HG03469 (cell line): Measurements from ENCODE around the gene DSG3.

Experiments used
- ATAC-seq: cut with Tn5 transposase; IDR thresholded peaks from one replicate; pipeline ENCODE4 v1.9.1; 2021; ENCODE audit warnings: mild to moderate bottlenecking, moderate library complexity, moderate number of reproducible peaks; ENCODE audit not compliant: unreplicated experiment

Gene DSG3, protein sequence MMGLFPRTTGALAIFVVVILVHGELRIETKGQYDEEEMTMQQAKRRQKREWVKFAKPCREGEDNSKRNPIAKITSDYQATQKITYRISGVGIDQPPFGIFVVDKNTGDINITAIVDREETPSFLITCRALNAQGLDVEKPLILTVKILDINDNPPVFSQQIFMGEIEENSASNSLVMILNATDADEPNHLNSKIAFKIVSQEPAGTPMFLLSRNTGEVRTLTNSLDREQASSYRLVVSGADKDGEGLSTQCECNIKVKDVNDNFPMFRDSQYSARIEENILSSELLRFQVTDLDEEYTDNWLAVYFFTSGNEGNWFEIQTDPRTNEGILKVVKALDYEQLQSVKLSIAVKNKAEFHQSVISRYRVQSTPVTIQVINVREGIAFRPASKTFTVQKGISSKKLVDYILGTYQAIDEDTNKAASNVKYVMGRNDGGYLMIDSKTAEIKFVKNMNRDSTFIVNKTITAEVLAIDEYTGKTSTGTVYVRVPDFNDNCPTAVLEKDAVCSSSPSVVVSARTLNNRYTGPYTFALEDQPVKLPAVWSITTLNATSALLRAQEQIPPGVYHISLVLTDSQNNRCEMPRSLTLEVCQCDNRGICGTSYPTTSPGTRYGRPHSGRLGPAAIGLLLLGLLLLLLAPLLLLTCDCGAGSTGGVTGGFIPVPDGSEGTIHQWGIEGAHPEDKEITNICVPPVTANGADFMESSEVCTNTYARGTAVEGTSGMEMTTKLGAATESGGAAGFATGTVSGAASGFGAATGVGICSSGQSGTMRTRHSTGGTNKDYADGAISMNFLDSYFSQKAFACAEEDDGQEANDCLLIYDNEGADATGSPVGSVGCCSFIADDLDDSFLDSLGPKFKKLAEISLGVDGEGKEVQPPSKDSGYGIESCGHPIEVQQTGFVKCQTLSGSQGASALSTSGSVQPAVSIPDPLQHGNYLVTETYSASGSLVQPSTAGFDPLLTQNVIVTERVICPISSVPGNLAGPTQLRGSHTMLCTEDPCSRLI

DNA sequence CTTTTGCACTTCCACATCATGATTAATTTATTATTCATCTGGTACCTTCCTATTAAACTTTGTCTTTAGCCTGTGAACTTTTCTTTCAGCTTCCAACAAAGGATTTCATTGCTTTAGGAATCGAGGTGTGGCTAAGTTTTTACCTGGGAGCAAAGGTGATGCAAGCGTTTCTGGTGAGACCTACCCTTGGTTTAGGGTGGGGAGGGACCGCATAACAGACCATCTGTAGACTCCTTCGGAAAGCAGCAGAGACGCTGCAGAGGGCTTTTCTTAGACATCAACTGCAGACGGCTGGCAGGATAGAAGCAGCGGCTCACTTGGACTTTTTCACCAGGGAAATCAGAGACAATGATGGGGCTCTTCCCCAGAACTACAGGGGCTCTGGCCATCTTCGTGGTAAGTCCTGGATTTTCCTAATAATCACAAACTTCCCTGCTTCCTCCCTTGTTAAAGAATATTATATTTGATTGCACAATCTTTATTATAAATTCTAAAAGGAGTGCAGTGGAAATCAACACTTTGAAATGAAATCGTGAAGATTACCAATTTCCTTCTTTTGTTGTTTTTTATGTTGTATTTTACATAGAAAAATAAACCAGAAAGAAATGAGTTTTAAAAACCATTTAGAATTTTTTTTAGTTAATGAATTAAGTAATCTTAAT lies at the start of gene DSG3:
Gene DSG3, plus strand, starts transcription at position 212 of the 662 bp plus-strand sequence. Its CDS starts 137 bp downstream, at position 349.
- ATAC-seq = no peak

DNA sequence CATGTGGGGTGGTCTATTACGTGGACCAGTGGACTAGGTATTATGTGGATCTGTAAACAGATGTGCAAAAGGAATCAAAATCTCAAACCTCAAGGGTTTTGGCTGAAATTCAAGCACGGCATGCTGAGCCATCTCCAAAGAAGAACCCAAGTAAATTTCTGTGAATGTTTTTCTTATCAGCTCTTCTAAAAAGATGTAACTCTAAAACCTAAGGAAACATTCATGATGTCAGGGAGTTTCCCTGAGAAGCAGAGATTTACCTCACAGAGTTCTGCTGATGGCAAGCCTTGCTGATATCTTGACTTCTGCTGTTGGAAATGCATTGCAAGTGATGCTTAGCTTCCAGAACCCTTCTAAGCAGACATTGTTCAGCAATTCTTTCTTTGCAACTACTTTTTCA lies 49.4 kb upstream of the DSG3 start:
- ATAC-seq = no peak

DNA sequence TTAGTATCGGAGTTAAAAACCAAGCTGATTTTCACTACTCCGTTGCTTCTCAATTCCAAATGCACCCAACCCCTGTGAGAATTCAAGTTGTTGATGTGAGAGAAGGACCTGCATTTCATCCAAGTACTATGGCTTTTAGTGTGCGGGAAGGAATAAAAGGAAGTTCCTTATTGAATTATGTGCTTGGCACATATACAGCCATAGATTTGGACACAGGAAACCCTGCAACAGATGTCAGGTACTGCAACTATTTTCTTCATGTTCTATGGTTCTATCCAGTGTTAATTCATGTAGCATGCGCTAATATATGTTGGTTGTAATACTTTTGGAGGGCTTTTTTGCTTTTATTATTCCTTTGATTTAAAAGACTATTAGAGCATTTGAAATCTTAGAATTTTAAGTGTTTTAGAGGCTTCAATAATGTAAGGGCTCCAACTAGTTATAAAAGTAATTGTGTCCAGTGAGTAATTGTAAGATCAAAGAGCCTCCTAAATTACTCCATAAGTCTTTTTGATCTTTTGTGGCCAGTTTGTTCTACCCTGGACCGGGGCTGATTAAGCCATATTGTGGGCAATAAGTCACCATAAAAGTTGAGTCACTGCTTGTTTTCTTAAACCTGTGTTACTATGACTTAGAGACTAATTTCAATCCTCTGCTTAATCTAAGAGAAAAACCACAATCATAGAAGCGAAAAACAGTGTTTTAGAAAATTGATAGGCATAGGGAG lies 48.1 kb upstream of the DSG3 start:
- ATAC-seq = no peak

DNA sequence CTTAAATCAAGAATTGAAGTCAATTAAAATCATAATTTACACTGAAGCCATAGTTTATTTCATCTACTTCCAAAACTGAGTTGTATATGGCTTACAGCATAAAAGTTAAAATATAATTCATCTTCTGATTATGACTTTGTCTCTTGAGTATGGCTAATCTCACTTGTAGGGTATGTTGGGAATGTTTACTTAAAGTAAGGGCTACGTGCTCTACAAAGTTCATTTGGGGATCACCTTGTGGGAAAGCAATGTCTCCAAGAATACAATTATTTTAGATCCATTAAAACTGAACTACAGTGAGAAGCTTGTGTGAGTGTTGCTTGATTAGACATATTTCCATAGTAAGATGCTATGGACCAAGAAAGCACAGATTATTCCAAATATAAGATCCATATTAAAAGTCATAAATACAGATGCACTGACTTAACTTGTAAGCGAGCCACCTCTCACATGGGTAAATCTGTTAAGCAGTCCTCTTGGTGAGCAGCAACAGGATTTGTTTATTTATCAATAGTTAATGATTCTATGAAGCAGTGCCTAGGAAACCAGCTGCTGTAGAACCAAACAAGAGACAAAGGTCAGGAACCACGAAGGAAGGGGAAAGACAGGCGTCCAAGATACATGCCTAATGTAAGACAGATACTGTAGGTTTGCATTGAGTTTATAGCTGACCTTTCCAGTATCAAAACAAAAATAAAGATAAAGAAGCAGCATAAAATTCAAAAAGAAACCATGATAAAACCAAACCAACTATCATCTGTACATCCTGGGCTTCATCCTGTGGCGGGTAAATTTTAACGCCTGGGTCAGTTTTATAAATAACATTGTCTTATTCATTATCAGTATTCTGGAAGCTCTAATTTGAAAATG lies 46.1 kb upstream of the DSG3 start:
- no peak for ATAC-seq

DNA sequence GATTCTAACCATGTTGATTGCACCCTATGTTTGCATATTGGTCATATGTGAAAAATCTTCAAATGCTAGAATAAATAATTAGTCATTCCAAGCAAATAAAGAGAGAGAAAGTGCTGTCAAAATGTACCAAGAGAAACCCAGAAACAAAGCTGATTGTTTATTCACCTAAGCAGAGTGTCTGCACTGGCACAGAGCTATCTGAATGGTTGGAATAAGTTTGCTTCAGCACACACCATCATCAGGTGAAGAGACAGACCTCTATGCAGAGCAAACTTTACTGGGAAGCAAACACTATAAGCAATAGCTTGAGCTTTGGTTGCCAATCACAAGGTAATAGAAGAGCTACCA lies 45.5 kb upstream of the DSG3 start:
- ATAC-seq = no peak

DNA sequence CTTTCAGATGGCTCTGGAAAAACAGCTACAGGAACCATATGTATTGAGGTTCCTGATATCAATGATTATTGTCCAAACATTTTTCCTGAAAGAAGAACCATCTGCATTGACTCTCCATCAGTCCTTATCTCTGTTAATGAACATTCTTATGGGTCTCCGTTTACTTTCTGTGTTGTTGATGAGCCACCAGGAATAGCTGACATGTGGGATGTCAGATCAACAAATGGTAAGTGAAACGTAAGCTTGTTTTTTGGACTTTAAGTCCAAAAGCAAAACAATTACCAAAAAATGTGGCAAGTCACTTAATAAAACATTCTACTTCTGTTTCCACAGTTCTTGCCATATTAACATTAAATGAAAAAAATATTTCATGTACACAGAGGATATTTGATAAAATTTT lies 44.1 kb upstream of the DSG3 start:
- ATAC-seq = no peak

DNA sequence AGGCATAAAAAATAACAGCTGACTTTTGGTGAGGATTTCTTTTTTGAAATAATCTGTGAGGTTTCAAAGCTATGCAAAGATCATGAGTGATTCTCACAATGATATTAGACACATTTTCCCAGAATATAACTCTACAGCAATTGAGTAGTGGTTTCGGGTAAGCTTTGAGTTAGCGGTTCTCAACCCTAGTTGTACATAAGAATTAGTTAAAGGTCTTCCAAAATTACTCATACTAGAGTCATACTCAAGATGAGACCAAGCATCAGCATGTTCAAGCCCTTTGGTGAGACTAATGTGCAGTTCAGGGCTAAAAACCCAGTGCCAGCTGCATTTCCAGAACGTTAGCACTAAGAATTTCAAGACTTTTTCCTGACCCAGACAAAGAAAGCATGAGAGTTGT lies 39.9 kb upstream of the DSG3 start:
- no peak for ATAC-seq

DNA sequence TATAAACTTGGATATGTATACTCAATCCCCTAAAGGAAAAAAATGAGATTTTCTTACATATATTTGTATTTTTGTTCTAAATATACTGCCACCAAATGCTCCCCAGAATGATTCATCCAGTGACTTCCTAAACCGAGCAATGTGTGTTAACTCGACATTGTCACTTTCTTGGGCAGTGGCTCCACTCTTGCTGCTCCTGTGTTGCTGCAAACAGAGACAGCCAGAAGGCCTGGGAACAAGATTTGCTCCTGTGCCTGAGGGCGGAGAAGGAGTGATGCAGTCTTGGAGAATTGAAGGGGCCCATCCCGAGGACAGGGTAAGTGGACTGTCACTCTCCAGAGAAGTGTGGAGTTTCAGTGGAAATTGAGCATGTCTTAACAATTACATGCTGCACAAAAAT lies 38.3 kb upstream of the DSG3 start:
- ATAC-seq = no peak

DNA sequence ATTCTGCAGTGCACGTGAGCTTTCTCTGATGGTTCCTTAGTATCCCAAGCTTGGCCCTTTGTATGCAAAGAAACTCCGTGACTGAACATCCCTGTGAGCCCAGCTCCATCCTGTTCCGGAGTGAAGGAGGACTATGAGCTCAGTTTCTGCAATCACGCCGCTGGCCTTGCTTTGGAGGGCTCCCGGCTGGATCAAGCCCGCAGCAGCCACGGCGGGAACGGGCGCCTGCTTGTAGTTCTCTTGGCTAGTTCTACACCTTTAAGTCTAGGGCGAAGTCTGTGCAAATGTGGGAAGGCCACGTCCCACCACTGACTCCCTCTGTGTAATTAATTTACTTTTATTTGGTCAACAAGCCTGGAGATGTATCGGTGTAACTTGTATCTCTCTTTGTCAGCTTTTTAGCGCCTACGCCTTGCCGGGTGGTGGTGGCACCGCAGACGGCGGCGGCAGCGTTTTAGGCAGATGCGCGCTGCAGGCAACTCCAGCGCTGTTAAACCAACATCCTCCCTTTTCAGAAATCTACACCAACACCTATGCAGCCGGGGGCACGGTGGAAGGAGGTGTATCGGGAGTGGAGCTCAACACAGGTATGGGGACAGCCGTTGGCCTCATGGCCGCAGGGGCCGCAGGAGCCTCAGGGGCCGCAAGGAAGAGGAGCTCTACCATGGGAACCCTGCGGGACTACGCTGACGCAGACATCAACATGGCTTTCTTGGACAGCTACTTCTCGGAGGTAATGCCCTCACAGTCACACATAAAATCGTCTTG lies 36.6 kb upstream of the DSG3 start:
- ATAC-seq = no peak

DNA sequence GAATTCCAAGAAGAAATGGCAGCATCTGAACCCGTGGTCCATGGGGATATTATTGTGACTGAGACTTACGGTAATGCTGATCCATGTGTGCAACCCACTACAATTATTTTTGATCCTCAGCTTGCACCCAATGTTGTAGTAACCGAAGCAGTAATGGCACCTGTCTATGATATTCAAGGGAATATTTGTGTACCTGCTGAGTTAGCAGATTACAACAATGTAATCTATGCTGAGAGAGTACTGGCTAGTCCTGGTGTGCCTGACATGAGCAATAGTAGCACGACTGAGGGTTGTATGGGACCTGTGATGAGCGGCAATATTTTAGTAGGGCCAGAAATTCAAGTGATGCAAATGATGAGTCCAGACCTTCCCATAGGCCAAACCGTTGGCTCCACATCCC lies 34.4 kb upstream of the DSG3 start:
- ATAC-seq = no peak

DNA sequence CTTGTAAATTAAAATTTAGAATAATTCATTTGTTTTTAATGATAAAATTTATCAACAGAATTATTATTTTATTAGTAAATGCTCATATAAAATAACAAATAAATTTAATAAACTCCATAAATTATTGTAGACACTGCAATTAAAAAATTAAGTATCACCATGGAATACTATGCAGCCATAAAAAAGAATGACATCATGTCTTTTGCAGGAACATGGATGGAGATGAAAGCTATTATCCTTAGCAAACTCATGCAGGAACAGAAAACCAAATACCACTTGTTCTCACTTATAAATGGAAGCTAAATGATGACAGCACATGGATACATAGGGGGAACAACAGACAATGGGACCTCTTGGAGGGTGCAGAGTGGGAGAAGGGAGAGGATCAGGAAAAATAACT lies 29.7 kb upstream of the DSG3 start:
- no peak for ATAC-seq

DNA sequence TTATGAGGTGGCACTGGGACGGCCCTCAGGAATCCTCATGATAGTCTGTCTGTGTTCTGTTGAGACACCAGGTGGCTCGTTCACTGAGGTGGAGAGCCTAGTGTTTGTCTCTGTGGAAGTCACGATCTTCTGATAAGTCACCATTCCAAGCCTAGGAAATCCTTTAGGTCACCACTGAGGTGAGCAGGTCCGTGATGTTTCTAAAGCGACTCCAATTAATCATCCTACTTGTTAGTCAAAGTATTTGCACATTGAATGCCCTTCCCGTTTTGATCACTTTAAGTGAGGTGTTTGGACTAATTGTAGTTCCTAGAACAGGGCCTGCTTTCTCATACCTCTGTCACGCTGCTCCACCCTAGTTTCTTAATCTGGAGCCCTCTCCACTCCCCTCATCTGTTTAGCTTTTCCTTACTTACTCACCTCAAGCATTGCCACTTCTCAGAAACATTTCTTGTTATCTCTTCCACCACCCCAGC lies 28.0 kb upstream of the DSG3 start:
- ATAC-seq = no peak

DNA sequence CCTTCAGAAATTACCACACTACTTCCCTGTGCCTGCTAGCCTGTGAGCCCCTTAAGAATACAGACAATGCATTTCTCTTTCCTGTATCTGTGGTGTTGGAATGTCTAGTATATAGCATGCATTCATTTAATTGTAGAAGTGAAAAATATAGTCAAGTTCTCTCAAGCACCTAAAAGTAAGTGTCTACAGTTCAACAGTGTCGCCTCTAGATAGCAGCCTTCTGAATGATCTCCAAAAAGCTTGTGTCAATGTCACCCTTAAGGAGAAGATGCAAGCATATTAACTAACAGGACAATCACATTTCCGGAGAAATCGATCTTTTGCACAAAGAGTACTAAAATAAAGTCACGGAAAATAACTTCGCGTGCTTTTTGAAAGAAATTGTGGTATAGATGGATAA lies 27.5 kb upstream of the DSG3 start:
- no peak for ATAC-seq

DNA sequence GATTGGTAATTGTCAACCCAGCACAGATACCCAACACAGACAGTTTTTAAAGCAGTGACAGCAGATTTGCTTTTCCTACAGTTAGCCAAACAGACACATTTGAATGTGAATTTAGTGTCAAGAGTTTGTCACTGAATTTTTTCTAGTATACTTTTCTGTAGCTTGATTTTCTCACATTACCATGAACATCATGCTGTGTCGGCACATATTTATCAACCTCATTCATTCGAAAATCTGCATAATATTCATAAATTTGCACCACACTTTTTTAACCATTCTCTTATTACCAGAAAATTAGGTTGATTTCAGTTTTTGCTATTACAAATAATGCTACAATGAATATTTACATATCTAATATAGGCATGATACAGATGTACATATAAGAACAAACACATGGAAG lies 27.0 kb upstream of the DSG3 start:
- no peak for ATAC-seq

DNA sequence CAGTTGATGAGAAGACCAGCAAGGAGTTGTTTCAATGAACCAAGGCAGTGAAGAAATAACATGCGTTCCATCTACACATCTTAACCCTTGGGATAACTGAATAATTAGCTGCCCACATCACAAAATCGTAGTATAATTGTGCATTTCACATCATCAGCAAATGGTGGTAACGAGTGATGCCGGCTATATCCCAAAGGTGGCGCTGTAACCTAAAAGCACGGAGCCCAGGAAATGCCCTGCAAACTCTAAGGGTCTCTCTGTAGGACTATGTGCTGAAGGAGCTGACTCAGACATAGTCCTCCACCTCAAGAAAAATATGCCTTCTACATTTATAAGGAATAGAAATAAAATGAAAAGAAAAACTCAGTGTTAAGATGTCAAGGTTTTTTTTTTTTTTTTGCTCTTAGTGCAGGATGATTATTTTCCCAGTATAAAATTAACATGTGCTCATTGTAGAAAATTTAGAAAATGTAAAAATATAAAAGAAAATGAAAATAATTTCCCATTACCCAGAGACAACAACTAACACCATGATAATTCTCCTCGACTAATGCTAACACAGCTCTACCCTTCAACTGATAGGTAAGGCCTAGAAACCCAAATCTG lies 23.1 kb upstream of the DSG3 start:
- peak; percentile 63 for ATAC-seq

DNA sequence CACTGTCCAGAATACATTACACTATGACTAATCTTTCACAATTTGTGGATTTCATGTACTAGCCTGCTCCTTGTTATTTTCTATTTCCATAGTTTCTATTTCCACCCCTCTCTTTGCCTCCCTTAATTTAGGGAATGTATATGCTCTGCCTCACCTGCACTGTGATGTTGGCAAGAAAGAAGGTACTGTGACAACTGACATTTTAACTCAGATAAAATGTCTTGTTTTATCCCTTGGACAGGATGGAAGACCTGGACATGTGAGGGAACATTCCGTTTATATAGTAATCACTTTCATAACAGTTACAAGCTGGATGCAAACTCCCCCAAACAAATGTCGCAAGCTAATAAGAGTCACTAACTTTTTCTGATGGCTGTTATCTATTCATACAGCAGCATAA lies 21.5 kb upstream of the DSG3 start:
- ATAC-seq = no peak

DNA sequence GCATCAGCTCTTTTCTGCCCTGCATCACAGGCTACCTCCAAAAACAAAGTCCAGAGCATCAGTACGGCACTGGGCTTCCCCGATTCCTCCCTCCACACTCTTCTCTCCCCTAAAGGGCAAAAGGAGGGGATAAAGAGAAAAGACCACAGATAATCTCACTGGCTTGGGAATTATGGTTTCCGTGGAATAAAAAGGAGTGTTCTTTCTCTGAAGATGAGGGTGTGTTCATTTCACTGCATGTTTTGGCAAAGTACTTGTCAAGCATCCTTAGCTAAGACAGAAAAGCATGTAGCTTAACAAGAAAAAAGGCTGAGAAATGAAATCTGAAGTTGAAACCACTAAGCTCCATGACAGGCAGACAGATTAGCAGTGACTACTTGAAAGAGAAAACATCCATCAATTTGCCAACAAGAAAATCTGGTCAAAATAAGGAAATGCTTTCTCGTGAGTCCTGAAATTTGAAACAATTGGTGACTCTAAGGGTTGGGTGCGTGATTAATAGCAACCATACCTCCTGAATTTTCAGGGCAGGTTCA lies 20.6 kb upstream of the DSG3 start:
- ATAC-seq = no peak

DNA sequence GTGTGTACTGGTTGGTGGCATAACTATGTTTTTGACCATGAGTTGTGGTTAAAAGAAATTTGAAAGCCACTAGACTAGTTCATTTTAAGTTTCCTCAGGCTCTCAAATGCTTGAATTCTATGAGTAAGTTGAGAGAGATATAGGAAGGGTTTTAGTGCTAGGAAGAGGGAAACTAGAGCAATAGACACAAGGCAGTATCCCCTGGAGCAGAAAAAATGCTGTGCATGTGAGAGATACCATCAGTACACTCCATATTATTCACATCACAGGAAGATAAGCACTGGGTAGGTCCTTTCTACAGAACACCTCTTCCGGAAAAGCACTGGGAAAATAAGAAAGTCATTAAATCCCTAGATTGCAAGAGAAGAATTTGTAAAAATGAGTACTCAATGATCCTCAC lies 19.3 kb upstream of the DSG3 start:
- ATAC-seq = no peak
